ENCODE results near the gene FLRT3. TPM values are rescaled to one million over a fixed set of nuclear protein-coding genes. Genes with fewer than 3 reads are reported as not detected.
A peak's percentile ranks its signal among the peaks of the same experiment; 100 is the strongest.

The FLRT3 gene
- total RNA-seq, 2 donors from 2014 or later: 81.7 to 112 TPM

DNA sequence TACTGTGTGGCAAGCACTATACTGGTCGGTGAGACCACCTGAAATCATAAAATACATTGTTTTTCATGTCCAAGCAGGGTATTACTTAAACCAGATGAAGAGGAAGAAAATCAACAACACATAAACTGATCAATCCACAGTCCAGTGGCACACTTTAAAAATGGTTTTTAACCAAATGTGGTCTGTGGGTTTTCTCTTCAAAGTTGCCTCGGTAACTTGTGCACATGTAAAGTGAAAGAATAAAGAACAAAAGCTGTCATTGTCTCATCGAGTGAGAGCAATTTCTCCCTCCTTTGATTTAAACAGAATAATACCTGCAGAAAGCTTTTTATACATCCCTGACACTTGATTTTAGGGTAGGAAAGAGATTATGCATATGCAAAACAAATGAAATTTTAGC is 3.7 kb downstream of the FLRT3 start:
- peaks cover 4% of the 10 kb centered on the region for H3K9me3 ChIP-seq (ENCODE audit: control insufficient read depth, low read length)
- WGBS, 2 experiments (ENCODE audit: insufficient coverage in 1 of 2, insufficient read length in 1 of 2): 52% methylated on average over 3 of the region's 3 CpGs; no CpG with 5 or more reads in 1 of the 2 experiments
- DNase-seq: no peak
- H3K4me1 Mint-ChIP-seq: peaks cover 41% of the 10 kb centered on the region
- peak overlapping the region; percentile 52 for H3K27ac Mint-ChIP-seq
- H3K4me3 ChIP-seq (ENCODE audit: low read length): peak overlapping the region; percentile 88
- peak overlapping the region; percentile 93 for H3K4me3 Mint-ChIP-seq
- H3K27me3 Mint-ChIP-seq (ENCODE audit: insufficient read depth): no peaks in the 10 kb centered on the region
- H3K27me3 ChIP-seq (ENCODE audit: control insufficient read depth, insufficient read depth, low read length, poor library complexity, severe bottlenecking): no peaks in the 10 kb centered on the region
- peaks cover 7% of the 10 kb centered on the region for H3K36me3 ChIP-seq (ENCODE audit: control insufficient read depth, insufficient read depth, low read length)
- no peaks in the 10 kb centered on the region for H3K4me1 ChIP-seq (ENCODE audit: control insufficient read depth, insufficient read depth, low read length)
- no peaks in the 10 kb centered on the region for H3K9me3 Mint-ChIP-seq
- no peak for TF ChIP-seq CTCF (conservative IDR thresholded peaks at IDR 0.05)
- H3K9ac ChIP-seq (ENCODE audit: extremely low read depth, low read length, poor library complexity, severe bottlenecking): peak overlapping the region; percentile 41
- H3K27ac ChIP-seq (ENCODE audit: low read depth, low read length): no peak overlapping the region
- peaks cover 20% of the 10 kb centered on the region for H3K36me3 Mint-ChIP-seq (ENCODE audit: low read depth)

- no peak for TF ChIP-seq CTCF (conservative IDR thresholded peaks at IDR 0.05)
- peaks cover 13% of the 10 kb centered on the region for H3K9me3 ChIP-seq (ENCODE audit: control insufficient read depth, low read length)
- no peaks in the 10 kb centered on the region for H3K27me3 ChIP-seq (ENCODE audit: control insufficient read depth, insufficient read depth, low read length, poor library complexity, severe bottlenecking)
- WGBS, 2 experiments (ENCODE audit: insufficient coverage in 1 of 2, insufficient read length in 1 of 2): 81 to 89% methylated on average over 2 of the region's 2 CpGs
- no peak for DNase-seq
- peak overlapping the region; percentile 88 for H3K4me3 ChIP-seq (ENCODE audit: low read length)
- H3K27me3 Mint-ChIP-seq (ENCODE audit: insufficient read depth): no peaks in the 10 kb centered on the region
- no peak overlapping the region for H3K27ac ChIP-seq (ENCODE audit: low read depth, low read length)
- peak overlapping the region; percentile 41 for H3K9ac ChIP-seq (ENCODE audit: extremely low read depth, low read length, poor library complexity, severe bottlenecking)
- H3K27ac Mint-ChIP-seq: no peak overlapping the region
- H3K4me1 ChIP-seq (ENCODE audit: control insufficient read depth, insufficient read depth, low read length): no peaks in the 10 kb centered on the region
- peaks cover 5% of the 10 kb centered on the region for H3K9me3 Mint-ChIP-seq
- peaks cover 44% of the 10 kb centered on the region for H3K4me1 Mint-ChIP-seq
- H3K4me3 Mint-ChIP-seq: peak overlapping the region; percentile 93
- peaks cover 27% of the 10 kb centered on the region for H3K36me3 Mint-ChIP-seq (ENCODE audit: low read depth)
- peaks cover 16% of the 10 kb centered on the region for H3K36me3 ChIP-seq (ENCODE audit: control insufficient read depth, insufficient read depth, low read length)
These were observed 4.5 kb downstream of the FLRT3 start for GRCh38 chr20:14332866-14333265.

DNA sequence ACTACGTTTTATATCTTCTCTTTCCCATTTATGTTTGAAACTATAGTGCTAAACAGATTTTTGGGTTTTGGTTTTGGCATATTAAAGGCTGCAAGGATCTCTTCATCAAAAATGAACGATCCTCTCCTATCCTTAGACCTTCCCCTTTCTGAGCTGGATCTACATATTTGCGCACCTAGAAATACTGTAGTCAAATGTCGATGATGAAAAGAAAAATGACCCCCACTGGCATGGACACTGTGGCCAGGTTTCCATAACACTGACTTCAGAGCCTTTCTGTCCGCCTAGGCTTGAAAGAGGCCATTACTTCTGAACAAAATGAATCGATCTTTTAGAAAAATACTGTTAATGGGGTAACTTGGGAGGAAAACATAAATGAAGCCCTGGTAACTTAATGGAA is 5.8 kb downstream of the FLRT3 start:
- peak overlapping the region; percentile 88 for H3K4me3 ChIP-seq (ENCODE audit: low read length)
- peaks cover 27% of the 10 kb centered on the region for H3K36me3 ChIP-seq (ENCODE audit: control insufficient read depth, insufficient read depth, low read length)
- peaks cover 22% of the 10 kb centered on the region for H3K9me3 ChIP-seq (ENCODE audit: control insufficient read depth, low read length)
- no peaks in the 10 kb centered on the region for H3K4me1 ChIP-seq (ENCODE audit: control insufficient read depth, insufficient read depth, low read length)
- H3K27ac ChIP-seq (ENCODE audit: low read depth, low read length): no peak overlapping the region
- H3K9ac ChIP-seq (ENCODE audit: extremely low read depth, low read length, poor library complexity, severe bottlenecking): peak overlapping the region; percentile 50
- H3K4me1 Mint-ChIP-seq: peaks cover 45% of the 10 kb centered on the region
- DNase-seq: no peak
- H3K27me3 ChIP-seq (ENCODE audit: control insufficient read depth, insufficient read depth, low read length, poor library complexity, severe bottlenecking): no peaks in the 10 kb centered on the region
- no peaks in the 10 kb centered on the region for H3K27me3 Mint-ChIP-seq (ENCODE audit: insufficient read depth)
- WGBS, 2 experiments (ENCODE audit: insufficient coverage in 1 of 2, insufficient read length in 1 of 2): 60 to 62% methylated on average over 1 to 6 of the region's 6 CpGs
- H3K4me3 Mint-ChIP-seq: peak overlapping the region; percentile 93
- peak overlapping the region; percentile 33 for H3K27ac Mint-ChIP-seq
- H3K36me3 Mint-ChIP-seq (ENCODE audit: low read depth): peaks cover 35% of the 10 kb centered on the region
- TF ChIP-seq CTCF (conservative IDR thresholded peaks at IDR 0.05): no peak
- peaks cover 13% of the 10 kb centered on the region for H3K9me3 Mint-ChIP-seq
